Activated CD4-positive, alpha-beta memory T cell treated with anti-CD3 and anti-CD28 coated beads, Interleukin-2, amount 10 ng/mL, durations not matched to agents 7 days and 5 days (primary cell): ENCODE measurements around the gene AGR3. TPM values are rescaled to one million over a fixed set of nuclear protein-coding genes. Genes with fewer than 3 reads are reported as not detected.

Experiments
- CTCF ChIA-PET: fragments of 350-600 bp; sonication (Branson Sonifier 250); formaldehyde crosslinking; loops from one replicate; lab custom pipeline; 2021; ENCODE audit warnings: antibody characterized with exemption, inconsistent platforms; lab: Charles Lee
- POLR2A ChIA-PET: fragments of 350-600 bp; sonication (Branson Sonifier 250); formaldehyde crosslinking; loops from one replicate; lab custom pipeline; 2021; ENCODE audit warnings: antibody characterized with exemption; lab: Charles Lee
- DNase-seq: peaks from one replicate; pipeline ENCODE4 v3.0.0-alpha.2; 2020
- H3K27ac Mint-ChIP-seq: one replicate; pipeline ENCODE4 v1.8.0; 2021; ENCODE audit warnings: mild to moderate bottlenecking, mixed read lengths
- H3K27me3 Mint-ChIP-seq: one replicate; pipeline ENCODE4 v1.8.0; 2021; ENCODE audit warnings: mixed read lengths
- H3K36me3 Mint-ChIP-seq: one replicate; pipeline ENCODE4 v1.8.0; 2021; ENCODE audit warnings: low read depth, mixed read lengths
- H3K4me1 Mint-ChIP-seq: one replicate; pipeline ENCODE4 v1.8.0; 2021; ENCODE audit warnings: mixed read lengths
- H3K4me3 Mint-ChIP-seq: one replicate; pipeline ENCODE4 v1.8.0; 2021; ENCODE audit warnings: mild to moderate bottlenecking, mixed read lengths
- H3K9me3 Mint-ChIP-seq: one replicate; pipeline ENCODE4 v1.8.0; 2021; ENCODE audit warnings: mixed read lengths
- total RNA-seq, 2 experiments: library from RNA; stranded (reverse); gene quantifications; one replicate each; pipeline ENCODE4 v1.2.3, GENCODE V29; 2021

AGR3 gene
- total RNA-seq, result not detected

GRCh38 chr7:16881844-16882243, at the start of gene AGR3:
AGR3 (minus strand) TSS chr7:16881983; CDS start chr7:16878618, 3,365 bp downstream.
- Mint-ChIP-seq H3K9me3 (no peaks in the 10 kb centered on the region), H3K27ac (no peak within 1 kb of the TSS), H3K4me3 (no peak within 1 kb of the TSS), H3K36me3 (no peaks in the 10 kb centered on the region), H3K27me3 (peaks cover 7% of the 10 kb centered on the region), H3K4me1 (no peaks in the 10 kb centered on the region)
- no peak for DNase-seq
- POLR2A ChIA-PET, result no interaction called here
- CTCF ChIA-PET, result no interaction called here

- POLR2A ChIA-PET, result interaction anchor here (1.3 kb wide), 1 partner anchor 368 kb away, joined by 4 read pairs; the partner anchor contains the start of gene AHR
- Mint-ChIP-seq H3K4me1 (peaks cover 45% of the 10 kb centered on the region), H3K27me3 (no peaks in the 10 kb centered on the region), H3K9me3 (no peaks in the 10 kb centered on the region), H3K27ac (peak overlapping the region; percentile 14), H3K4me3 (no peak overlapping the region), H3K36me3 (no peaks in the 10 kb centered on the region)
- CTCF ChIA-PET, result interaction anchor here (2.2 kb wide), 1 partner anchor 13 kb away, joined by 6 read pairs; no protein-coding TSS in a partner anchor
- no peak for DNase-seq
These were observed 49.2 kb upstream of the AGR3 start for GRCh38 chr7:16930946-16931345.

GRCh38 chr7:16929146-16929762, 47.5 kb upstream of the AGR3 start:
- no peak overlapping the region for H3K4me3 Mint-ChIP-seq
- no peaks in the 10 kb centered on the region for H3K36me3 Mint-ChIP-seq
- no peaks in the 10 kb centered on the region for H3K27me3 Mint-ChIP-seq
- H3K9me3 Mint-ChIP-seq, result no peaks in the 10 kb centered on the region
- POLR2A ChIA-PET, result no interaction called here
- no peak overlapping the region for H3K27ac Mint-ChIP-seq
- CTCF ChIA-PET, result interaction anchor here (0.8 kb wide), 1 partner anchor 54 kb away, joined by 3 read pairs; no protein-coding TSS in a partner anchor
- H3K4me1 Mint-ChIP-seq, result peaks cover 42% of the 10 kb centered on the region
- no peak for DNase-seq

- no peak overlapping the region for H3K4me3 Mint-ChIP-seq
- POLR2A ChIA-PET, result no interaction called here
- no peaks in the 10 kb centered on the region for H3K36me3 Mint-ChIP-seq
- H3K27ac Mint-ChIP-seq, result no peak overlapping the region
- DNase-seq, result no peak
- CTCF ChIA-PET, result interaction anchor here (0.8 to 1.3 kb wide), 2 partner anchors 57 to 376 kb away, joined by 3 to 4 read pairs; no protein-coding TSS in a partner anchor
- no peaks in the 10 kb centered on the region for H3K9me3 Mint-ChIP-seq
- H3K4me1 Mint-ChIP-seq, result peaks cover 39% of the 10 kb centered on the region
- H3K27me3 Mint-ChIP-seq, result no peaks in the 10 kb centered on the region
These were observed 45.1 kb upstream of the AGR3 start for GRCh38 chr7:16926861-16927260.

- no peak overlapping the region for H3K27ac Mint-ChIP-seq
- CTCF ChIA-PET, result interaction anchor here (0.8 to 1.3 kb wide), 3 partner anchors 57 to 376 kb away, joined by 3 to 4 read pairs (median 3); no protein-coding TSS in a partner anchor
- peak; percentile 28 for DNase-seq
- no peak overlapping the region for H3K4me3 Mint-ChIP-seq
- H3K4me1 Mint-ChIP-seq, result peaks cover 38% of the 10 kb centered on the region
- no peaks in the 10 kb centered on the region for H3K36me3 Mint-ChIP-seq
- POLR2A ChIA-PET, result no interaction called here
- no peaks in the 10 kb centered on the region for H3K27me3 Mint-ChIP-seq
- H3K9me3 Mint-ChIP-seq, result no peaks in the 10 kb centered on the region
These were observed 44.5 kb upstream of the AGR3 start for GRCh38 chr7:16926283-16926682.

GRCh38 chr7:16925609-16926008, 43.8 kb upstream of the AGR3 start:
- no peaks in the 10 kb centered on the region for H3K36me3 Mint-ChIP-seq
- no peaks in the 10 kb centered on the region for H3K27me3 Mint-ChIP-seq
- CTCF ChIA-PET, result interaction anchor here (1.0 to 1.3 kb wide), 2 partner anchors 58 to 136 kb away, joined by 3 read pairs; no protein-coding TSS in a partner anchor
- no peak for DNase-seq
- H3K4me1 Mint-ChIP-seq, result peaks cover 32% of the 10 kb centered on the region
- H3K27ac Mint-ChIP-seq, result no peak overlapping the region
- H3K9me3 Mint-ChIP-seq, result no peaks in the 10 kb centered on the region
- POLR2A ChIA-PET, result no interaction called here
- H3K4me3 Mint-ChIP-seq, result no peak overlapping the region

GRCh38 chr7:16923019-16923418, 41.2 kb upstream of the AGR3 start:
- Mint-ChIP-seq H3K36me3 (no peaks in the 10 kb centered on the region), H3K27ac (peak overlapping the region; percentile 9), H3K4me3 (no peak overlapping the region), H3K27me3 (no peaks in the 10 kb centered on the region), H3K4me1 (peaks cover 20% of the 10 kb centered on the region), H3K9me3 (no peaks in the 10 kb centered on the region)
- POLR2A ChIA-PET, result no interaction called here
- no peak for DNase-seq
- CTCF ChIA-PET, result interaction anchor here (1.0 to 1.6 kb wide), 2 partner anchors 11 to 60 kb away, joined by 3 to 4 read pairs; no protein-coding TSS in a partner anchor

- peaks cover 20% of the 10 kb centered on the region for H3K4me1 Mint-ChIP-seq
- no peaks in the 10 kb centered on the region for H3K36me3 Mint-ChIP-seq
- CTCF ChIA-PET, result interaction anchor here (0.7 to 1.6 kb wide), 3 partner anchors 30 to 1246 kb away, joined by 3 read pairs; no protein-coding TSS in a partner anchor
- DNase-seq, result no peak
- POLR2A ChIA-PET, result no interaction called here
- H3K9me3 Mint-ChIP-seq, result no peaks in the 10 kb centered on the region
- H3K4me3 Mint-ChIP-seq, result no peak overlapping the region
- no peaks in the 10 kb centered on the region for H3K27me3 Mint-ChIP-seq
- no peak overlapping the region for H3K27ac Mint-ChIP-seq
These were observed 40.0 kb upstream of the AGR3 start for GRCh38 chr7:16921644-16922257.

GRCh38 chr7:16921151-16921550, 39.4 kb upstream of the AGR3 start:
- ChIA-PET CTCF (interaction anchor here (1.1 to 2.2 kb wide), 4 partner anchors 30 to 226 kb away, joined by 3 to 5 read pairs (median 4); no protein-coding TSS in a partner anchor), POLR2A (no interaction called here)
- Mint-ChIP-seq H3K4me1 (peaks cover 18% of the 10 kb centered on the region), H3K27me3 (no peaks in the 10 kb centered on the region), H3K4me3 (no peak overlapping the region), H3K9me3 (no peaks in the 10 kb centered on the region), H3K27ac (no peak overlapping the region), H3K36me3 (no peaks in the 10 kb centered on the region)
- DNase-seq, result no peak

GRCh38 chr7:16919440-16919839, 37.7 kb upstream of the AGR3 start:
- peaks cover 1% of the 10 kb centered on the region for H3K27me3 Mint-ChIP-seq
- H3K27ac Mint-ChIP-seq, result no peak overlapping the region
- no peaks in the 10 kb centered on the region for H3K36me3 Mint-ChIP-seq
- no peaks in the 10 kb centered on the region for H3K9me3 Mint-ChIP-seq
- POLR2A ChIA-PET, result no interaction called here
- no peak for DNase-seq
- CTCF ChIA-PET, result interaction anchor here (1.7 to 2.2 kb wide), 3 partner anchors 117 to 224 kb away, joined by 4 to 5 read pairs (median 5); no protein-coding TSS in a partner anchor
- no peak overlapping the region for H3K4me3 Mint-ChIP-seq
- peaks cover 12% of the 10 kb centered on the region for H3K4me1 Mint-ChIP-seq

DNA sequence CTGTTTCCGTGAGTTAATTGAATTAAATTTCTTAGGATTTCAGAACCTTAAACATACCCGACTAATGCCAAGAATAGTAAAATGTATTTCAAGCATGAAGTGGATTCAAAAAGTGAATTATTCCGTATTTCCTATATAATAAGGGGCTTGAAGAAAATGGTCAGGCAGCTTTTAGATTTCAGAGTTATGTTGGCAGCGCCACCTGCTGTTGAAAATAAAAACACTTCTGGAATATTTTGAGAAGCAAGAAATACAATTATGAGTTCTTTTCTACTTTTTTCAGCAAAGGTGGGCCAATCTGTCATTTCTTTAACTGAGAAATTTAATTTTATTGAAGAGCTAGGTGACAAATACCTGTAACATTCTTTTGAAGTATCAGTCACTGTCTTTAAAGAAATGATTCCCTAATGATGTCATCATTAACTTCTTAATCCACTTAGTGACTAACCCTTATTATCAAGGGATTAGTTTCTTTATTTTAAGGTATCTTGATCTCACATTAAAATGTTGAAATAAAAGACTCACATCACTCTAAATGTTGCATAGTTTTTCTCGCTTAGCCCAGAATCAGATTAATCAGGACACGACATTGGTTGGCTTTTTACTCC, 36.6 kb upstream of the AGR3 start:
- DNase-seq, result no peak
- POLR2A ChIA-PET, result no interaction called here
- CTCF ChIA-PET, result interaction anchor here (0.8 to 2.5 kb wide), 13 partner anchors 10 to 434 kb away, joined by 3 to 22 read pairs (median 4); no protein-coding TSS in a partner anchor
- Mint-ChIP-seq H3K27me3 (peaks cover 2% of the 10 kb centered on the region), H3K36me3 (no peaks in the 10 kb centered on the region), H3K9me3 (no peaks in the 10 kb centered on the region), H3K27ac (no peak overlapping the region), H3K4me3 (no peak overlapping the region), H3K4me1 (peaks cover 10% of the 10 kb centered on the region)

DNA sequence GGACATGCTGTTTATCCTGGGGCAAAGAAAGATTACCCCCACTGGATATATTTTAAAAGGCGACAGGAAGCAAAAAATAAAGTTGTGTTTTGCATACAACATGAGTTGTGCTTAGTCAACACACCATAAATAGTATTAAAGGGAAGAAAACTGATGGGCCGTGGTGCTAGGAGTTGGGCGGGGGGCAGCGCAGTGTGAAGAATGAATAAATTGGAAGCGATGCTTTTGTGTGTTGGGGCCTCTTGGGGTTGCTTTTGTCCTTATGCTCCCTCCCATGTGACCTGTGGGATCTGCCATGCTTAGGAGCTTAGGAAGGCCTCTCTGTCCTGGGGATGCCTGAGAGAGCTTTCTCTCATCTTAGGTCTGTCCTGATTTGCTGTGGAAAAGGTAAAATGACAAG, 35.0 kb upstream of the AGR3 start:
- H3K27ac Mint-ChIP-seq, result no peak overlapping the region
- POLR2A ChIA-PET, result no interaction called here
- DNase-seq, result no peak
- peaks cover 2% of the 10 kb centered on the region for H3K27me3 Mint-ChIP-seq
- H3K9me3 Mint-ChIP-seq, result no peaks in the 10 kb centered on the region
- no peak overlapping the region for H3K4me3 Mint-ChIP-seq
- peaks cover 3% of the 10 kb centered on the region for H3K4me1 Mint-ChIP-seq
- CTCF ChIA-PET, result interaction anchor here (1.2 to 2.5 kb wide), 2 partner anchors 115 to 222 kb away, joined by 5 to 8 read pairs; no protein-coding TSS in a partner anchor
- no peaks in the 10 kb centered on the region for H3K36me3 Mint-ChIP-seq
